Right hindlimb (tissue), 1 donor: ENCODE data around the gene KIF21B.
"Not testable (repeated sequence)": the region's sequence is repeated elsewhere in the genome, so short reads cannot be mapped to it uniquely, and the experiment has no call there.

Experiments
- DNase-seq: peaks from one replicate; pipeline ENCODE4 v3.0.0-alpha.2; 2018

The KIF21B gene

GRCh38 chr1:200930285-200930684, 93.2 kb downstream of the KIF21B start:
- DNase-seq: not testable (repeated sequence)

- DNase-seq: peak; percentile 38
Observed at GRCh38 chr1:200929530-200930278, 93.8 kb downstream of the KIF21B start.

GRCh38 chr1:200925831-200926230, 97.7 kb downstream of the KIF21B start:
- DNase-seq: no peak

- DNase-seq: no peak
Observed at GRCh38 chr1:200923601-200924000, 99.9 kb downstream of the KIF21B start.

- no peak for DNase-seq
Observed at GRCh38 chr1:200922406-200922805, 101.1 kb downstream of the KIF21B start.

GRCh38 chr1:200921571-200922110, 101.9 kb downstream of the KIF21B start:
- DNase-seq: no peak
